Neural cell (in vitro differentiated cells): ENCODE results near the gene BANP. TPM values are rescaled to one million over a fixed set of nuclear protein-coding genes. Genes with fewer than 3 reads are reported as not detected.
"Not testable (repeated sequence)": the region's sequence is repeated elsewhere in the genome, so short reads cannot be mapped to it uniquely, and the experiment has no call there.

Experiments used
- H2AFZ ChIP-seq: fragments of 200-600, 300-800 bp; sonication (generic), shearing (Covaris generic); 2 replicates; pipeline ENCODE4 v1.6.0; 2014; ENCODE audit warnings: low read depth, mild to moderate bottlenecking, antibody characterized with exemption, low read length, moderate library complexity
- H3F3A ChIP-seq: fragments of 200-600 bp; shearing (Covaris generic); 2 replicates; pipeline ENCODE4 v1.6.1; 2016; ENCODE audit warnings: mild to moderate bottlenecking, moderate library complexity, mixed read lengths, antibody characterized with exemption, low read length; ENCODE audit not compliant: insufficient read depth, poor library complexity, severe bottlenecking
- H3K27ac ChIP-seq: fragments of 200-600, 300-800 bp; sonication (generic), shearing (Covaris generic); 2 replicates; pipeline ENCODE4 v1.5.1; 2014; ENCODE audit warnings: mild to moderate bottlenecking, low read length, moderate library complexity
- H3K27me3 ChIP-seq: fragments of 300-800, 200-600 bp; sonication (generic), shearing (Covaris generic); 2 replicates; pipeline ENCODE4 v1.6.0; 2014; ENCODE audit warnings: mild to moderate bottlenecking, low read depth, low read length, moderate library complexity; ENCODE audit not compliant: insufficient read depth
- H3K36me3 ChIP-seq: fragments of 300-800, 200-600 bp; sonication (generic), shearing (Covaris generic); 2 replicates; pipeline ENCODE4 v1.5.1; 2014; ENCODE audit warnings: mild to moderate bottlenecking, antibody characterized with exemption, low read length, moderate library complexity; ENCODE audit not compliant: insufficient read depth
- H3K4me2 ChIP-seq: fragments of 300-800, 200-600 bp; sonication (generic), shearing (Covaris generic); 2 replicates; pipeline ENCODE4 v1.6.0; 2014; ENCODE audit warnings: mild to moderate bottlenecking, low read length
- H3K4me3 ChIP-seq: fragments of 300-800, 200-600 bp; sonication (generic), shearing (Covaris generic); 2 replicates; pipeline ENCODE4 v1.5.1; 2014; ENCODE audit warnings: mild to moderate bottlenecking, low read length, moderate library complexity
- H3K79me2 ChIP-seq: fragments of 200-600 bp; shearing (Covaris generic); replicated peaks from 2 replicates; pipeline ENCODE4 v1.6.0; 2014; ENCODE audit warnings: mild to moderate bottlenecking, low read length, moderate library complexity; ENCODE audit not compliant: insufficient read depth
- H3K9ac ChIP-seq: fragments of 300-800, 200-600 bp; sonication (generic), shearing (Covaris generic); 2 replicates; pipeline ENCODE4 v1.6.1; 2016; ENCODE audit warnings: mild to moderate bottlenecking, low read length, mixed read lengths
- H3K9me2 ChIP-seq: fragments of 200-600 bp; shearing (Covaris generic); 2 replicates; pipeline ENCODE4 v1.6.1; 2016; ENCODE audit warnings: mild to moderate bottlenecking, low read length, mixed read lengths; ENCODE audit not compliant: insufficient read depth
- H3K9me3 ChIP-seq: fragments of 200-600, 300-800 bp; sonication (generic), shearing (Covaris generic); 2 replicates; pipeline ENCODE4 v1.6.1; 2016; ENCODE audit warnings: mild to moderate bottlenecking, mixed run types, low read length, moderate library complexity, mixed read lengths
- H4K20me1 ChIP-seq: fragments of 200-600 bp; shearing (Covaris generic); 2 replicates; pipeline ENCODE4 v1.6.1; 2016; ENCODE audit warnings: mild to moderate bottlenecking, mixed run types; ENCODE audit not compliant: insufficient read depth
- CTCF ChIP-seq: fragments of 450-650 bp; IDR thresholded peaks from 2 replicates; pipeline ENCODE4 v1.5.1; 2014; ENCODE audit warnings: antibody characterized with exemption, mild to moderate bottlenecking, moderate library complexity; ENCODE audit not compliant: poor library complexity, severe bottlenecking
- EP300 ChIP-seq: fragments of 450-650 bp; conservative IDR thresholded peaks from 2 replicates; pipeline ENCODE4 v1.6.1; 2014; ENCODE audit warnings: antibody characterized with exemption, mild to moderate bottlenecking, moderate library complexity; ENCODE audit not compliant: poor library complexity, severe bottlenecking
- EZH2 ChIP-seq: fragments of 200-600, 300-800 bp; shearing (Covaris generic), sonication (generic); IDR thresholded peaks from 2 replicates; pipeline ENCODE4 v1.6.1; 2014; ENCODE audit warnings: antibody characterized with exemption, low read length, borderline replicate concordance, mild to moderate bottlenecking; ENCODE audit not compliant: insufficient read depth, poor library complexity, severe bottlenecking
- MXI1 ChIP-seq: fragments of 450-650 bp; conservative IDR thresholded peaks from 2 replicates; pipeline ENCODE4 v1.6.1; 2014; ENCODE audit warnings: antibody characterized with exemption, mild to moderate bottlenecking; ENCODE audit not compliant: poor library complexity, severe bottlenecking
- POLR2AphosphoS5 ChIP-seq: IDR thresholded peaks from 2 replicates; pipeline ENCODE4 v1.6.1; 2012
- RAD21 ChIP-seq: fragments of 450-650 bp; conservative IDR thresholded peaks from 2 replicates; pipeline ENCODE4 v1.6.1; 2014; ENCODE audit warnings: antibody characterized with exemption, mild to moderate bottlenecking, moderate library complexity
- REST ChIP-seq: IDR thresholded peaks from 2 replicates; pipeline ENCODE4 v1.6.1; 2012; ENCODE audit warnings: borderline replicate concordance
- SMC3 ChIP-seq: fragments of 450-650 bp; conservative IDR thresholded peaks from 2 replicates; pipeline ENCODE4 v1.6.1; 2014; ENCODE audit warnings: antibody characterized with exemption, mild to moderate bottlenecking, moderate library complexity; ENCODE audit not compliant: poor library complexity
- TAF1 ChIP-seq: IDR thresholded peaks from 2 replicates; pipeline ENCODE4 v1.6.1; 2012; ENCODE audit warnings: low read depth
- polyA plus RNA-seq: library from polyadenylated mRNA; depleted of rRNA; stranded (reverse); fragments of >200 nt; gene quantifications from 2 replicates; pipeline ENCODE4 v1.2.3, GENCODE V29; 2014

Gene BANP
- polyA plus RNA-seq, 1 donor from 2014 or later, result 20.6 TPM

- no peaks in the 10 kb centered on the region for H3K9me2 ChIP-seq
- H3K9ac ChIP-seq, result no peak overlapping the region
- H3K9me3 ChIP-seq, result no peaks in the 10 kb centered on the region
- no peaks in the 10 kb centered on the region for H3K27me3 ChIP-seq
- no peaks in the 10 kb centered on the region for H3F3A ChIP-seq
- no peak overlapping the region for H3K27ac ChIP-seq
- H3K4me2 ChIP-seq, result no peak overlapping the region
- H2AFZ ChIP-seq, result no peak overlapping the region
- H3K36me3 ChIP-seq, result no peaks in the 10 kb centered on the region
- no peaks in the 10 kb centered on the region for H4K20me1 ChIP-seq
- no peak overlapping the region for H3K4me3 ChIP-seq
- no peak for TF ChIP-seq SMC3
- H3K79me2 ChIP-seq, result no peaks in the 10 kb centered on the region
Observed at GRCh38 chr16:88103581-88104188, 152.5 kb downstream of the BANP start.

- not testable (repeated sequence) for H2AFZ ChIP-seq, H3K4me2 ChIP-seq, H3K27ac ChIP-seq, H3K9me2 ChIP-seq, H3K27me3 ChIP-seq, H3F3A ChIP-seq, H3K79me2 ChIP-seq, H3K9me3 ChIP-seq, H4K20me1 ChIP-seq, H3K9ac ChIP-seq, H3K36me3 ChIP-seq, H3K4me3 ChIP-seq
Observed at GRCh38 chr16:88104363-88104762, 153.1 kb downstream of the BANP start.

GRCh38 chr16:88105574-88106140 is 154.4 kb downstream of the BANP start:
- not testable (repeated sequence) for H3K79me2 ChIP-seq, H3K9me3 ChIP-seq, H3K27ac ChIP-seq, H3K36me3 ChIP-seq, H3K9ac ChIP-seq, H3K27me3 ChIP-seq, H2AFZ ChIP-seq, H3K4me3 ChIP-seq, H3F3A ChIP-seq, H4K20me1 ChIP-seq, H3K9me2 ChIP-seq, H3K4me2 ChIP-seq

GRCh38 chr16:88106566-88106965 is 155.3 kb downstream of the BANP start:
- H3K4me3 ChIP-seq, H3K27ac ChIP-seq, H3K27me3 ChIP-seq, H3K9ac ChIP-seq, H3K36me3 ChIP-seq, H3K9me3 ChIP-seq, H3F3A ChIP-seq, H3K79me2 ChIP-seq, H3K4me2 ChIP-seq, H4K20me1 ChIP-seq, H2AFZ ChIP-seq, H3K9me2 ChIP-seq: not testable (repeated sequence)

- Histone ChIP-seq H3K4me2 (no peak overlapping the region), H3K36me3 (no peaks in the 10 kb centered on the region), H3F3A (no peaks in the 10 kb centered on the region), H3K9me3 (no peaks in the 10 kb centered on the region), H3K79me2 (no peaks in the 10 kb centered on the region), H3K27me3 (no peaks in the 10 kb centered on the region), H2AFZ (no peak overlapping the region), H4K20me1 (no peaks in the 10 kb centered on the region), H3K9ac (no peak overlapping the region), H3K9me2 (no peaks in the 10 kb centered on the region), H3K4me3 (no peak overlapping the region), H3K27ac (no peak overlapping the region)
- TF ChIP-seq MXI1, result no peak
- TF ChIP-seq REST, result no peak
- no peak for TF ChIP-seq EZH2
- no peak for TF ChIP-seq CTCF
- no peak for TF ChIP-seq SMC3
- no peak for TF ChIP-seq EP300
- no peak for TF ChIP-seq TAF1
- no peak for TF ChIP-seq RAD21
- TF ChIP-seq POLR2AphosphoS5, result no peak
Observed at GRCh38 chr16:88108762-88109161, 157.5 kb downstream of the BANP start.
